Right cardiac atrium (tissue), 5 donors: Measurements from ENCODE around the gene LGMN. TPM values are rescaled to one million over a fixed set of nuclear protein-coding genes. Genes with fewer than 3 reads are reported as not detected.
A peak's percentile ranks its signal among the peaks of the same experiment; 100 is the strongest.

ENCODE experiments used
- ATAC-seq, 2 donors: fragments of 200-7000 bp; cut with Tn5 transposase; one replicate each; pipeline versions ENCODE4 v1.8.0 to v1.9.1; 2020; ENCODE audit warnings: moderate library complexity in 2 of 2, mild to moderate bottlenecking in 1 of 2
- DNase-seq, 3 donors: peaks; one replicate each; pipeline ENCODE4 v3.0.0-alpha.2; 2020
- H3K27ac ChIP-seq: one replicate; pipeline ENCODE4 v1.5.1; 2013; ENCODE audit warnings: mild to moderate bottlenecking, low read length, control low read depth, moderate library complexity
- H3K27me3 ChIP-seq: one replicate; pipeline ENCODE4 v1.6.1; 2013; ENCODE audit not compliant: control insufficient read depth, insufficient read depth
- H3K4me1 ChIP-seq: one replicate; pipeline ENCODE4 v1.6.1; 2013; ENCODE audit warnings: low read length; ENCODE audit not compliant: control insufficient read depth, insufficient read depth
- H3K4me3 ChIP-seq: one replicate; pipeline ENCODE4 v1.5.1; 2013; ENCODE audit warnings: low read length, control low read depth
- H3K9me3 ChIP-seq: one replicate; pipeline ENCODE4 v1.6.1; 2013; ENCODE audit warnings: low read length; ENCODE audit not compliant: control insufficient read depth
- WGBS: extraction: QIAGEN DNeasy Blood & Tissue Kit; methylation state at CpG from one replicate; pipeline ENCODE4 v1.1.7; 2013; 5-methylcytosine and 5-hydroxymethylcytosine counted together
- intact Hi-C, 4 donors: fragments of 100-400 bp; cut with DNase I; formaldehyde crosslinking; loops; one replicate each; pipeline versions ENCODE4 v1.11.0 to v1.14.0; 2022 to 2023
- polyA plus RNA-seq: library from polyadenylated mRNA; stranded (reverse); fragments of 200-250 nt; gene quantifications from one replicate; pipeline ENCODE4 v1.2.3, GENCODE V29; 2013
- total RNA-seq, 4 donors: library from RNA; stranded (reverse); fragmentation: NEBNext Ultra II Directional; extraction: Animal tissue kit (Norgen Biotek cat#: 25700); gene quantifications; one replicate each; pipeline ENCODE4 v1.2.1, GENCODE V29; 2021
- donor health status: healthy with polysubstance abuse.
- donor health status: DM: no; HTN: yes; CAD: no.
- donor health status: DM: no; HTN: no; CAD: no.
- donor health status: DM: no; HTN: yes; CAD: no; lungs with severe emphysema.
- donor health status: DM: yes; HTN: yes; CAD: no.

The LGMN gene
- total and polyA plus RNA-seq, 5 donors = 56.2 to 92.5 (median 87.0) TPM

GRCh38 chr14:92675421-92675820, 73.0 kb downstream of the LGMN start:
- H3K27me3 ChIP-seq = no peaks in the 10 kb centered on the region
- DNase-seq = peak in 2 of 3 donors; percentile 7 to 42
- H3K4me1 ChIP-seq = no peaks in the 10 kb centered on the region
- intact Hi-C loops = no loop called here
- no peak overlapping the region for H3K4me3 ChIP-seq
- H3K9me3 ChIP-seq = no peaks in the 10 kb centered on the region
- no peak for ATAC-seq
- no peak overlapping the region for H3K27ac ChIP-seq
- 89% methylated on average over 6 of the region's 6 CpGs for WGBS

DNA sequence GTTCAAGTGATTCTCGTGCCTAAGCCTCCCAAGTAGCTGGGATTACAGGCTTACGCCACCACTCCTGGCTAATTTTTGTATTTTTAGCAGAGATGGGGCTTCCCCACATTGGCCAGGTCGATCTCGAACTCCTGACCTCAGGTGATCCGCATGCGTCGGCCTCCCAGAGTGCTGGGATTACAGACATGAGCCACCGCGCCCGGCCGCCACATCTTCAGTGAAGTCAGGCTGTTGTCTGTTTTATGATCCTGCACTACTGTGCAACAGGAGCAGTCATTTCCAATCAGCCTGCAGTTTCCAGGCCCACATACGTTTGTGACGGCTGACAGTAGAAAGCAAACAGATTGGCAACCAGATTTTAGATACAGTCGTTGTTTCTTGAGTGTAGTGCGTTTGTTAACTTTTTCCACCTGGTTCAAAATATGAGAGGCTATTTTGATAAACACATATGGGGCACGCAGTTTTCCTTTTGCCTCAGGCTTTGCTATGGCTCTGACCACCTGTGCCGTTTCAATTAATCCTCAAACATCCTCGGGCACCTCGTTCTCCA, 74.8 kb downstream of the LGMN start:
- no peaks in the 10 kb centered on the region for H3K9me3 ChIP-seq
- no peak for ATAC-seq
- no peak overlapping the region for H3K4me3 ChIP-seq
- no peak overlapping the region for H3K27ac ChIP-seq
- H3K27me3 ChIP-seq = no peaks in the 10 kb centered on the region
- peak in 2 of 3 donors; percentile 29 to 38 for DNase-seq
- no peaks in the 10 kb centered on the region for H3K4me1 ChIP-seq
- intact Hi-C loops = no loop called here
- 87% methylated on average over 19 of the region's 19 CpGs for WGBS

- H3K27me3 ChIP-seq = no peaks in the 10 kb centered on the region
- H3K27ac ChIP-seq = no peak overlapping the region
- H3K4me3 ChIP-seq = no peak overlapping the region
- ATAC-seq (peak in 1 of 2 donors; percentile 13), DNase-seq (peak in 1 of 3 donors; percentile 26)
- intact Hi-C loops = no loop called here
- 67% methylated on average over 9 of the region's 9 CpGs for WGBS
- no peaks in the 10 kb centered on the region for H3K9me3 ChIP-seq
- no peaks in the 10 kb centered on the region for H3K4me1 ChIP-seq
Measured at GRCh38 chr14:92670643-92671366, 77.6 kb downstream of the LGMN start.

DNA sequence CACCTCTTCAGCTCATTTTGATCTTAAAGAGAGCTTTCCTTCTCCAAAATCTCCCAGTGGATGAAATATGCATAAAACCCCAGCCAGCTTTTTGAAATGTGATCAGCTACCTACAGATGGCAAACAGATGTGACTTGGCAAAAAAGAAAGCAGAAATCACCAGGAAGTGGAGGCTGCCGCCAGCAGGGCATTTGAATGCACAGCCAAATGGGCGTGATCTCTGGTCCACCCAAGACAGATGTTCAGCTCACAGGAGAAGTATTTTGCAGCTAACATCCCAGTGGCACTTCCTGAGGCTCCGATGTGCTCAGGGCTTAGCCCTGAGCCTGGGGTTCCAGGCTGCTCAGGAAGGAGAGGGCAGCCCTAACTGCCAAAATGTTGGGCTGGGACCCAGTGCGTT, 78.3 kb downstream of the LGMN start:
- ATAC-seq = no peak
- Histone ChIP-seq H3K27me3 (no peaks in the 10 kb centered on the region), H3K9me3 (no peaks in the 10 kb centered on the region), H3K4me3 (no peak overlapping the region), H3K27ac (no peak overlapping the region), H3K4me1 (no peaks in the 10 kb centered on the region)
- DNase-seq = peak in 2 of 3 donors; percentile 19 to 50
- 67% methylated on average over 4 of the region's 4 CpGs for WGBS
- intact Hi-C loops = no loop called here

DNA sequence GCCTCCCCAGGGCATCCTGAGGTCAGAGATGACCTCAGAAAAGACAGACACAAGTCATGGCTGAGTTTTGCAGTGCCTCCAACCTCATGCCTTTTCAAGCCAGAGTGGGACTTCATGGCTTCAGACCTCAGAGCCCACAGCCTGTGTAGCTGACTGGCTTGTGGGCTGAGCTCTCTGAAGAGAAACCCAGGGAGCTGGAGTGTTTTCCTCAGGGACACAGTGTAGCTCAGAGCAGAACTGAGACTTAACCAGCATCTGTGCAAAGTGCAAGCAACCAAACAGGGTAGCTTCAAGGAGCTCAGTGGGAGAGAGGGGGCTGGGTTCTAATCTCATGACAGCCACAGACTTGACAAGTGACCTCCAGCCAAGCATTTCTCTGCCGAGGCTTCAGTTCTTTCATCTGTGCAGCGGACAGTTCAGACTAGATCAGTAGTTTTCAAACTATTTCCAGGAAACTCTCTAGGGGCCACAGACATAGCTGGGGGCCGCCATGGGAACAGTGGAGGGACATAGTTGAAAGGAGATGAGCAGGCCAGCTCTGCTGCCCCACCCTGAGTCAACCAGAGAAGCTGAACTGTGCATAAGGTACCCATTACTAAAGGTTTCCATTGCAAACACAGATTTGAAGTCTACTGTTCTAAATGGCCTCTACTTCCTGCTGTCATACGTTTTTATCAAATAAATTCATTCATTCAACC, 80.0 kb downstream of the LGMN start:
- no peak overlapping the region for H3K27ac ChIP-seq
- no peak overlapping the region for H3K4me3 ChIP-seq
- 60% methylated on average over 4 of the region's 4 CpGs for WGBS
- ATAC-seq = no peak
- intact Hi-C loops = no loop called here
- no peaks in the 10 kb centered on the region for H3K4me1 ChIP-seq
- H3K9me3 ChIP-seq = no peaks in the 10 kb centered on the region
- H3K27me3 ChIP-seq = no peaks in the 10 kb centered on the region
- peak in 1 of 3 donors; percentile 20 for DNase-seq

DNA sequence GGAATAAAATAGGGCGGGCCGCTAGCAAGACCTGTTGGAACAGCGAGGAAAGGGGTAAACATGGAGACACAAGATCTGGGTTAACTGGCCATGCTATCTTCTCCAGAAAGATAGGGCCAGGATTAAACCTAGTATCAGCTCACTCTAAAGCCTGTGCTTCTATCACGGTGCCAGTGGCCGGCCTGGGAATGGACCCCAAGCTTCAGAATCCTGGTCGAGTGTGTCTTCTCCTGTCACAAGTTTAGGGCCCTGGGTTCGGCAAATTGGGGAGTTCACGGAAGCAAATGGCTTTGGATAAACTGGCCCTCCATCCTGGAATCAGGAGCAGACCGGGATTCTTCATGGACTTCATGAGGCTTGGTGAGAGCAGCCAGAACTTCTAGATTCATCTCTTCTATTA, 82.2 kb downstream of the LGMN start:
- no peaks in the 10 kb centered on the region for H3K4me1 ChIP-seq
- intact Hi-C loops = no loop called here
- H3K27ac ChIP-seq = no peak overlapping the region
- H3K27me3 ChIP-seq = no peaks in the 10 kb centered on the region
- ATAC-seq = no peak
- H3K4me3 ChIP-seq = no peak overlapping the region
- 96% methylated on average over 9 of the region's 9 CpGs for WGBS
- peak in 2 of 3 donors; percentile 24 to 41 for DNase-seq
- no peaks in the 10 kb centered on the region for H3K9me3 ChIP-seq

DNA sequence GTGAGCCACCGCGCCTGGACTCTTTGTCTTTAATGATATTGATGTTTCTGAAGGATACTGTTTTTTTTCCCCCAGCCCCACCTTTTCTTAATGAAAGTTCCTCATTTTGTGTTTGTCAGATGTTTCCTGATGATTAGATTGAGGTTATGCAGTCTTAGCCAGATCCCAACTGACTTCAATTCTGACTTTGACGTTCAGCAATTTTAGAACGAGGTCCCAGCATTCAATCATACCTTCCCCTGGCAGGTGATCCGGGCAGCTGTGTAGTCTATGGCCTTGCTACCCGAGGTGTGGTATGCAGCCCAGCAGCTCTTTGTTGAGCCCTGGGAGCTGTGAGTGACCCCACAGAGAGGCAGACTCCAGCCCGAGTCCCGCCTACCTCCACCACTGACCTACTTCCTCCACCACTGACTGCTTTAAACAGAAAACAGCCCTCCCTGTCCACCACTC, 82.7 kb downstream of the LGMN start:
- intact Hi-C loops = no loop called here
- H3K27ac ChIP-seq = no peak overlapping the region
- WGBS = 57% methylated on average over 8 of the region's 8 CpGs
- no peaks in the 10 kb centered on the region for H3K4me1 ChIP-seq
- no peak overlapping the region for H3K4me3 ChIP-seq
- no peaks in the 10 kb centered on the region for H3K9me3 ChIP-seq
- DNase-seq = peak in 2 of 3 donors; percentile 47 to 49
- ATAC-seq = no peak
- H3K27me3 ChIP-seq = no peaks in the 10 kb centered on the region

DNA sequence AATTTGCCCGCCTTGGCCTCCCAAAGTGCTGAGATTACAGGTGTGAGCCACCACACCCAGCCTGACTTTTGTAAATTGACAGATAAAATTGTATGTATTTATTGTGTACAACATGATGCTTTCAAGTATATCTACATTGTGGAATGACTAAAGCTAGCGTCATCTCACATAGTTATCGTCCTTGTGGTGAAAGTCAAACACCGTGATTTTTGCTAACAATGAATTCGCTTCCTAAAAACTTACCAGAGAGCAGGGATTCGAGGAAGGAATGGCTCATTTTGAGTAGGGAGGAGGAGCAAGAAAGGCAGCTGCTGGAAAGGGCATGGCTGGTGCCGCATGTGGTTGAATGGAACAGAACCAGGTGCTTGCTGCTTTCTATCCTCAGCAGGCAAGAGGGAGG, 85.4 kb downstream of the LGMN start:
- Histone ChIP-seq H3K4me1 (peaks cover 4% of the 10 kb centered on the region), H3K27me3 (no peaks in the 10 kb centered on the region), H3K9me3 (no peaks in the 10 kb centered on the region), H3K4me3 (no peak overlapping the region), H3K27ac (no peak overlapping the region)
- 91% methylated on average over 7 of the region's 7 CpGs for whole genome bisulfite sequencing
- intact Hi-C loops = no loop called here
- no peak for DNase-seq
- ATAC-seq = no peak

DNA sequence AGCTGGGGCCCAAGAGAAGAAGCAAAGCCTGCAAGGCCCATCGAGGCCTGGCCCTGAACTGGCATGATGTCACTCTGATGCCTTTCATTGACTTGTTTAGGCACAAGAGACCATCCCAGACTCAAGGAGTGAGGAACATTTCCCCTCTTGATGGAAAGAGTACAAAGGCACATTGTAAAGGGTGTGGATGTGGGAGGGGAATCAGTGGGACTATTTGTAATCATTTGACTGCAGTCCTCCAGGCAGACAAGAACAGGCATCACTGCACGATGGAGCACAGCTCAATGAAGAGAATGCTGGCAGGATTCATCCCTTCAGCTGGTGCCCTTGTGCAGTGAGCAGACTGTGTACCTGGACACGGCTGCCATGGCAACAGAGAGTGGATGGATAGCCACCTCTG, 87.9 kb downstream of the LGMN start:
- H3K27me3 ChIP-seq = no peaks in the 10 kb centered on the region
- no peak overlapping the region for H3K4me3 ChIP-seq
- 77% methylated on average over 3 of the region's 3 CpGs for WGBS
- ATAC-seq (no peak), DNase-seq (peak in 1 of 3 donors; percentile 23)
- H3K4me1 ChIP-seq = peaks cover 4% of the 10 kb centered on the region
- H3K9me3 ChIP-seq = no peaks in the 10 kb centered on the region
- intact Hi-C loops = no loop called here
- no peak overlapping the region for H3K27ac ChIP-seq

- 71% methylated on average over 11 of the region's 11 CpGs for WGBS
- H3K9me3 ChIP-seq = no peaks in the 10 kb centered on the region
- ATAC-seq (peak; percentile 37 to 59), DNase-seq (peak; percentile 52 to 72 (median 57))
- intact Hi-C loops = no loop called here
- no peaks in the 10 kb centered on the region for H3K27me3 ChIP-seq
- peak overlapping the region; percentile 31 for H3K27ac ChIP-seq
- no peak overlapping the region for H3K4me3 ChIP-seq
- H3K4me1 ChIP-seq = peaks cover 4% of the 10 kb centered on the region
Measured at GRCh38 chr14:92659765-92660561, 88.5 kb downstream of the LGMN start.

DNA sequence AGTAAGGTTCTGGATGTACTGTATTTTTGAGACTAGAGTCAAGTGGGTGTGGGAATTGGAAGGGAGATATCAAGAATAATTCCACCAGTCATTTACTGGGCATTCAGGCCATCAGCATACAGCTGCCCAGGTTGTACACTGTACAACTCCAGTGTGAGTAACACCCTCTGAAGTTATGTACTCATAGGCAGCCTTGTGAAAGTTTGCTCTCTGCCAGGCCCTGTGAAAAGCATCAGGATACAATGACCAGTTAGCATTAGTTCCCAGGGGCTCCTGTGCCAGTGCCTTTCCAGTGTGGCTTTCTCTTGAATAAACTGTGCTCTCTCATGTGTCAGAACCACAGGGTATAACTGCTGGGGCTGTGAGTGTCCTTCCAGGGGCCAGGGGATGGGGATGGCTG, 89.7 kb downstream of the LGMN start:
- no peak for DNase-seq
- Histone ChIP-seq H3K27me3 (no peaks in the 10 kb centered on the region), H3K4me1 (peaks cover 4% of the 10 kb centered on the region), H3K4me3 (no peak overlapping the region), H3K27ac (no peak overlapping the region), H3K9me3 (no peaks in the 10 kb centered on the region)
- intact Hi-C loops = no loop called here
- no peak for ATAC-seq
